HCT116 (cell line): ENCODE measurements around the gene MUC5B. TPM values are rescaled to one million over a fixed set of nuclear protein-coding genes. Genes with fewer than 3 reads are reported as not detected.

ENCODE experiments used
- ATAC-seq: fragments of 200-7000 bp; cut with Tn5 transposase; 2 replicates; pipeline ENCODE4 v1.9.1; 2020; ENCODE audit warnings: mild to moderate bottlenecking, moderate library complexity
- BruUV-seq: library from RNA; stranded (reverse); fragments of 400-500 nt; replicated peaks from 2 replicates; lab custom pipeline; 2021; lab: Mats Ljungman, UMichigan
- CTCF ChIA-PET: fragments of 300-600 bp; sonication (Branson Sonifier 250); formaldehyde crosslinking; loops from one replicate; lab custom pipeline; 2021; ENCODE audit warnings: antibody characterized with exemption; lab: Charles Lee
- POLR2A ChIA-PET: fragments of 300-600, 350-600 bp; sonication (Branson Sonifier 250); formaldehyde crosslinking; loops from one replicate; lab custom pipeline; 2021; ENCODE audit warnings: antibody characterized with exemption; lab: Charles Lee
- RAD21 ChIA-PET, 2 experiments: fragments of 300-600 bp; sonication (Branson Sonifier 250); formaldehyde crosslinking; loops; one replicate each; lab custom pipeline; 2023; ENCODE audit warnings: low total read pairs in 2 of 2; ENCODE audit not compliant: uncharacterized antibody in 2 of 2, unreplicated experiment in 2 of 2, low non-redundant PET in 1 of 2; lab: Charles Lee
- DNase-seq: peaks from one replicate; pipeline ENCODE4 v3.0.0-alpha.2; 2010; ENCODE audit warnings: low read depth, low spot score
- H2AFZ ChIP-seq: fragments of 200-600 bp; shearing (Covaris generic), sonication (generic); 2 replicates; pipeline ENCODE4 v1.6.1; 2017; ENCODE audit warnings: low read depth, mixed run types, mixed read lengths, antibody characterized with exemption, low read length; ENCODE audit not compliant: poor library complexity, severe bottlenecking
- H3K27ac ChIP-seq: 2 replicates; pipeline ENCODE4 v1.5.1; 2012; ENCODE audit warnings: low read depth, low read length
- H3K27me3 ChIP-seq: fragments of 200-600 bp; sonication (generic); 2 replicates; pipeline ENCODE4 v1.6.1; 2016; ENCODE audit warnings: mixed run types, low read length, mixed read lengths; ENCODE audit not compliant: insufficient read depth
- H3K36me3 ChIP-seq, 2 experiments: fragments of 200-500 bp in 1 of 2; fragments of 200-600 bp in 1 of 2; sonication (Bioruptor generic) in 1 of 2; sonication (generic) in 1 of 2; 2 replicates each; pipeline versions ENCODE4 v1.5.1 to v1.6.1; 2014 to 2016; ENCODE audit warnings: low read length in 2 of 2, inconsistent platforms in 1 of 2, mixed read lengths in 1 of 2, mixed run types in 1 of 2; ENCODE audit not compliant: insufficient read depth in 2 of 2, control insufficient read depth in 1 of 2
- H3K4me1 ChIP-seq, 2 experiments: fragments of 200-600 bp in 1 of 2; sonication (generic) in 1 of 2; 2 replicates each; pipeline versions ENCODE4 v1.5.1 to v1.6.1; 2012 to 2017; ENCODE audit warnings: low read length in 2 of 2, inconsistent platforms in 1 of 2, mild to moderate bottlenecking in 1 of 2, mixed read lengths in 1 of 2, mixed run types in 1 of 2, moderate library complexity in 1 of 2; ENCODE audit not compliant: insufficient read depth in 2 of 2, control insufficient read depth in 1 of 2
- H3K4me2 ChIP-seq: fragments of 200-600 bp; sonication (generic); 2 replicates; pipeline ENCODE4 v1.6.1; 2017; ENCODE audit warnings: mixed run types, low read length, mixed read lengths
- H3K4me3 ChIP-seq, 2 experiments: fragments of 200-600 bp in 1 of 2; sonication (generic) in 1 of 2; replicated peaks in 1 of 2; 2 replicates each; pipeline ENCODE4 v1.5.1; 2011 to 2016; ENCODE audit warnings: low read length in 2 of 2, control low read depth in 1 of 2, low read depth in 1 of 2, mild to moderate bottlenecking in 1 of 2, mixed read lengths in 1 of 2, mixed run types in 1 of 2
- H3K79me2 ChIP-seq: fragments of 200-600 bp; sonication (generic); 2 replicates; pipeline ENCODE4 v1.6.1; 2017; ENCODE audit warnings: mild to moderate bottlenecking, mixed run types, low read length, moderate library complexity, mixed read lengths; ENCODE audit not compliant: insufficient read depth
- H3K9ac ChIP-seq: fragments of 200-600 bp; sonication (generic); 2 replicates; pipeline ENCODE4 v1.6.1; 2016; ENCODE audit warnings: low read length, mixed read lengths
- H3K9me2 ChIP-seq: fragments of 200-600 bp; sonication (generic), shearing (Covaris generic); 2 replicates; pipeline ENCODE4 v1.6.1; 2017; ENCODE audit warnings: mixed run types, mild to moderate bottlenecking, moderate library complexity; ENCODE audit not compliant: insufficient read depth
- H3K9me3 ChIP-seq, 2 experiments: fragments of 200-500 bp in 1 of 2; fragments of 200-600 bp in 1 of 2; sonication (Bioruptor generic) in 1 of 2; sonication (generic) in 1 of 2; 2 replicates each; pipeline ENCODE4 v1.6.1; 2014 to 2017; ENCODE audit warnings: low read length in 2 of 2, mixed read lengths in 2 of 2, inconsistent platforms in 1 of 2, low read depth in 1 of 2, mild to moderate bottlenecking in 1 of 2, mixed run types in 1 of 2, moderate library complexity in 1 of 2; ENCODE audit not compliant: control insufficient read depth in 1 of 2, insufficient read depth in 1 of 2
- H4K20me1 ChIP-seq: fragments of 200-600 bp; sonication (generic), shearing (Covaris generic); 2 replicates; pipeline ENCODE4 v1.6.1; 2017; ENCODE audit warnings: mixed run types, mild to moderate bottlenecking, moderate library complexity; ENCODE audit not compliant: insufficient read depth
- CBX3 ChIP-seq: IDR thresholded peaks from 2 replicates; pipeline ENCODE4 v1.6.1; 2012; ENCODE audit warnings: low read depth
- CEBPB ChIP-seq: IDR thresholded peaks from 2 replicates; pipeline ENCODE4 v1.6.1; 2012; ENCODE audit warnings: low read depth
- EGR1 ChIP-seq: IDR thresholded peaks from 2 replicates; pipeline ENCODE4 v1.6.1; 2012; ENCODE audit warnings: low read depth
- EZH2 ChIP-seq: fragments of 200-600 bp; sonication (generic); IDR thresholded peaks from 2 replicates; pipeline ENCODE4 v1.6.1; 2017; ENCODE audit warnings: antibody characterized with exemption, mixed run types
- EZH2phosphoT487 ChIP-seq: fragments of 200-600 bp; IDR thresholded peaks from 2 replicates; pipeline ENCODE4 v1.6.1; 2018; ENCODE audit warnings: antibody characterized with exemption, borderline replicate concordance
- SIN3A ChIP-seq: IDR thresholded peaks from 2 replicates; pipeline ENCODE4 v1.6.1; 2012; ENCODE audit warnings: low read depth
- SP1 ChIP-seq: IDR thresholded peaks from 2 replicates; pipeline ENCODE4 v1.6.1; 2012; ENCODE audit warnings: low read depth
- SRF ChIP-seq: IDR thresholded peaks from 2 replicates; pipeline ENCODE4 v1.6.1; 2012; ENCODE audit warnings: low read depth
- ZFX ChIP-seq: fragments of 450-650 bp; IDR thresholded peaks from 2 replicates; pipeline ENCODE4 v1.6.1; 2017
- ZNF274 ChIP-seq: fragments of 200-500 bp; sonication (Bioruptor generic); IDR thresholded peaks from 2 replicates; pipeline ENCODE4 v1.6.1; 2014; ENCODE audit warnings: mild to moderate bottlenecking, low read depth, low read length, inconsistent platforms
- intact Hi-C: fragments of 100-400 bp; cut with micrococcal nuclease; formaldehyde crosslinking; loops from 2 replicates; pipeline ENCODE4 v1.10.0; 2022
- total RNA-seq: library from RNA; stranded (reverse); gene quantifications from one replicate; pipeline ENCODE4 v1.2.1, GENCODE V29; 2021; ENCODE audit not compliant: unreplicated experiment
- TF ChIP-seq, protein P1 (sequence below): IDR thresholded peaks from 2 replicates; pipeline ENCODE4 v1.6.1; 2011; ENCODE audit warnings: mild to moderate bottlenecking, low read length, moderate library complexity; ENCODE audit not compliant: insufficient replicate concordance; ENCODE audit errors: extremely low read depth
- TF ChIP-seq, protein P2 (sequence below): IDR thresholded peaks from 2 replicates; pipeline ENCODE4 v1.6.1; 2012
- TF ChIP-seq, protein P3 (sequence below): IDR thresholded peaks from 2 replicates; pipeline ENCODE4 v1.6.1; 2012

The MUC5B gene
- total RNA-seq, 1 experiment from 2014 or later = 1.5 TPM

- TF ChIP-seq, protein P1, sequence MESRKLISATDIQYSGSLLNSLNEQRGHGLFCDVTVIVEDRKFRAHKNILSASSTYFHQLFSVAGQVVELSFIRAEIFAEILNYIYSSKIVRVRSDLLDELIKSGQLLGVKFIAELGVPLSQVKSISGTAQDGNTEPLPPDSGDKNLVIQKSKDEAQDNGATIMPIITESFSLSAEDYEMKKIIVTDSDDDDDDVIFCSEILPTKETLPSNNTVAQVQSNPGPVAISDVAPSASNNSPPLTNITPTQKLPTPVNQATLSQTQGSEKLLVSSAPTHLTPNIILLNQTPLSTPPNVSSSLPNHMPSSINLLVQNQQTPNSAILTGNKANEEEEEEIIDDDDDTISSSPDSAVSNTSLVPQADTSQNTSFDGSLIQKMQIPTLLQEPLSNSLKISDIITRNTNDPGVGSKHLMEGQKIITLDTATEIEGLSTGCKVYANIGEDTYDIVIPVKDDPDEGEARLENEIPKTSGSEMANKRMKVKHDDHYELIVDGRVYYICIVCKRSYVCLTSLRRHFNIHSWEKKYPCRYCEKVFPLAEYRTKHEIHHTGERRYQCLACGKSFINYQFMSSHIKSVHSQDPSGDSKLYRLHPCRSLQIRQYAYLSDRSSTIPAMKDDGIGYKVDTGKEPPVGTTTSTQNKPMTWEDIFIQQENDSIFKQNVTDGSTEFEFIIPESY = no peak
- TF ChIP-seq SIN3A (no peak), ZFX (no peak)
Measured at GRCh38 chr11:1255151-1255550, 32.3 kb downstream of the MUC5B start (continued).

- Histone ChIP-seq H3K4me1 (peaks cover 3 to 13% of the 10 kb centered on the region in 2 experiments; a peak in 3 of 4 replicates), H3K9ac (no peak overlapping the region), H3K9me2 (no peaks in the 10 kb centered on the region), H3K4me2 (no peak overlapping the region), H3K4me3 (no peak overlapping the region), H2AFZ (no peak overlapping the region), H3K27me3 (no peaks in the 10 kb centered on the region), H3K27ac (no peak overlapping the region), H3K36me3 (no peaks in the 10 kb centered on the region), H4K20me1 (no peaks in the 10 kb centered on the region), H3K79me2 (no peaks in the 10 kb centered on the region), H3K9me3 (no peaks in the 10 kb centered on the region)
- RAD21 ChIA-PET = no interaction called here
- DNase-seq (no peak), ATAC-seq (peak; percentile 18; the same call in 1 of the 2 replicates)
- CTCF ChIA-PET = no interaction called here
- TF ChIP-seq EGR1 (no peak), EZH2phosphoT487 (no peak), SP1 (no peak), CEBPB (no peak), ZNF274 (no peak), CBX3 (no peak), EZH2 (no peak), ZFX (no peak), SRF (no peak)
- TF ChIP-seq, protein P2, sequence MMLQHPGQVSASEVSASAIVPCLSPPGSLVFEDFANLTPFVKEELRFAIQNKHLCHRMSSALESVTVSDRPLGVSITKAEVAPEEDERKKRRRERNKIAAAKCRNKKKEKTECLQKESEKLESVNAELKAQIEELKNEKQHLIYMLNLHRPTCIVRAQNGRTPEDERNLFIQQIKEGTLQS = no peak
- TF ChIP-seq, protein P3, sequence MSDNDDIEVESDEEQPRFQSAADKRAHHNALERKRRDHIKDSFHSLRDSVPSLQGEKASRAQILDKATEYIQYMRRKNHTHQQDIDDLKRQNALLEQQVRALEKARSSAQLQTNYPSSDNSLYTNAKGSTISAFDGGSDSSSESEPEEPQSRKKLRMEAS = no peak
- POLR2A ChIA-PET = no interaction called here
- intact Hi-C loops = no loop called here
- no TSS peak for BruUV-seq
Measured at GRCh38 chr11:1256257-1257045, 33.6 kb downstream of the MUC5B start.
